Left kidney (tissue), 8 donors: Measurements from ENCODE around the gene ZNF639. TPM values are rescaled to one million over a fixed set of nuclear protein-coding genes. Genes with fewer than 3 reads are reported as not detected.
"Not testable (repeated sequence)": the region's sequence is repeated elsewhere in the genome, so short reads cannot be mapped to it uniquely, and the experiment has no call there.

Source experiments
- DNase-seq: peaks from one replicate; pipeline ENCODE4 v3.0.0-alpha.2; 2013
- long read RNA-seq, 8 donors: transcript quantifications; one replicate each; lab custom pipeline, GENCODE V29; 2026
- polyA plus RNA-seq: library from polyadenylated mRNA; unstranded; fragments of 120-200 nt; gene quantifications from one replicate; pipeline ENCODE4 v1.2.1, GENCODE V29; 2013; ENCODE audit not compliant: insufficient read length

ZNF639 gene
- 62.7 TPM for polyA plus RNA-seq
- long read RNA-seq, donor 1, transcript ZNF639-209 (6 exons, 2,033 nt), result major isoform, 5 of 10 reads
- long read RNA-seq, donor 1, partial matches to known transcripts, result 0 of 10 reads
- long read RNA-seq, donor 1, other reads (novel, unspliced or antisense), result 0 of 10 reads
- long read RNA-seq, donor 2, transcript ZNF639-207 (7 exons, 1,228 nt), result major isoform, 12 of 18 reads
- long read RNA-seq, donor 2, partial matches to known transcripts, result 0 of 18 reads
- long read RNA-seq, donor 2, other reads (novel, unspliced or antisense), result 0 of 18 reads
- long read RNA-seq, donor 3, transcript ZNF639-207 (7 exons, 1,228 nt), result major isoform, 6 of 10 reads
- long read RNA-seq, donor 3, partial matches to known transcripts, result 0 of 10 reads
- long read RNA-seq, donor 3, other reads (novel, unspliced or antisense), result 0 of 10 reads
- long read RNA-seq, donor 4, partial matches to known transcripts, result 0 of 1 reads
- long read RNA-seq, donor 4, other reads (novel, unspliced or antisense), result 0 of 1 reads
- long read RNA-seq, donor 5, transcript ZNF639-207 (7 exons, 1,228 nt), result major isoform, 11 of 28 reads
- long read RNA-seq, donor 5, transcript ZNF639-209 (6 exons, 2,033 nt), result minor isoform, 10 of 28 reads
- long read RNA-seq, donor 5, partial matches to known transcripts, result 0 of 28 reads
- long read RNA-seq, donor 5, other reads (novel, unspliced or antisense), result 0 of 28 reads
- long read RNA-seq, donor 6, partial matches to known transcripts, result 7 of 13 reads
- long read RNA-seq, donor 6, other reads (novel, unspliced or antisense), result 0 of 13 reads
- long read RNA-seq, donor 7, transcript ZNF639-209 (6 exons, 2,033 nt), result minor isoform, 5 of 21 reads
- long read RNA-seq, donor 7, transcript ZNF639-207 (7 exons, 1,228 nt), result major isoform, 7 of 21 reads
- long read RNA-seq, donor 7, partial matches to known transcripts, result 5 of 21 reads
- long read RNA-seq, donor 7, other reads (novel, unspliced or antisense), result 0 of 21 reads
- long read RNA-seq, donor 8, partial matches to known transcripts, result 0 of 7 reads
- long read RNA-seq, donor 8, other reads (novel, unspliced or antisense), result 0 of 7 reads

- peak; percentile 89 for DNase-seq
Measured at GRCh38 chr3:179322286-179323196, at the start of gene ZNF639. ZNF639 (plus strand) TSS chr3:179323031; CDS start chr3:179328294, 5,263 bp downstream.

GRCh38 chr3:179274434-179274833 lies 48.4 kb upstream of the ZNF639 start:
- DNase-seq, result not testable (repeated sequence)

- no peak for DNase-seq
Measured at GRCh38 chr3:179276001-179276400, 46.8 kb upstream of the ZNF639 start.

- DNase-seq, result no peak
Measured at GRCh38 chr3:179276743-179277142, 46.1 kb upstream of the ZNF639 start.

GRCh38 chr3:179278151-179278550 lies 44.7 kb upstream of the ZNF639 start:
- no peak for DNase-seq

- no peak for DNase-seq
Measured at GRCh38 chr3:179278932-179279693, 43.7 kb upstream of the ZNF639 start.

- no peak for DNase-seq
Measured at GRCh38 chr3:179279837-179280236, 43.0 kb upstream of the ZNF639 start.

GRCh38 chr3:179281825-179282224 lies 41.0 kb upstream of the ZNF639 start:
- DNase-seq, result no peak

GRCh38 chr3:179286331-179286730 lies 36.5 kb upstream of the ZNF639 start:
- DNase-seq, result no peak

- DNase-seq, result peak; percentile 13
Measured at GRCh38 chr3:179288845-179289244, 34.0 kb upstream of the ZNF639 start.

- DNase-seq, result no peak
Measured at GRCh38 chr3:179289295-179289694, 33.5 kb upstream of the ZNF639 start.

GRCh38 chr3:179292450-179292849 lies 30.4 kb upstream of the ZNF639 start:
- peak; percentile 39 for DNase-seq

- DNase-seq, result no peak
Measured at GRCh38 chr3:179297971-179298725, 24.7 kb upstream of the ZNF639 start.

- no peak for DNase-seq
Measured at GRCh38 chr3:179299316-179299715, 23.5 kb upstream of the ZNF639 start.

GRCh38 chr3:179299999-179300613 lies 22.7 kb upstream of the ZNF639 start:
- no peak for DNase-seq

- no peak for DNase-seq
Measured at GRCh38 chr3:179301645-179302044, 21.2 kb upstream of the ZNF639 start.

- no peak for DNase-seq
Measured at GRCh38 chr3:179302111-179302510, 20.7 kb upstream of the ZNF639 start.

- DNase-seq, result no peak
Measured at GRCh38 chr3:179304605-179305004, 18.2 kb upstream of the ZNF639 start.

GRCh38 chr3:179307362-179307761 lies 15.5 kb upstream of the ZNF639 start:
- not testable (repeated sequence) for DNase-seq
